ENCODE results near the gene TMEM25. TPM values are rescaled to one million over a fixed set of nuclear protein-coding genes. Genes with fewer than 3 reads are reported as not detected.
A peak's percentile ranks its signal among the peaks of the same experiment; 100 is the strongest.

TMEM25 gene
- polyA plus RNA-seq, 3 donors = 0.57 TPM; not detected in 2

DNA sequence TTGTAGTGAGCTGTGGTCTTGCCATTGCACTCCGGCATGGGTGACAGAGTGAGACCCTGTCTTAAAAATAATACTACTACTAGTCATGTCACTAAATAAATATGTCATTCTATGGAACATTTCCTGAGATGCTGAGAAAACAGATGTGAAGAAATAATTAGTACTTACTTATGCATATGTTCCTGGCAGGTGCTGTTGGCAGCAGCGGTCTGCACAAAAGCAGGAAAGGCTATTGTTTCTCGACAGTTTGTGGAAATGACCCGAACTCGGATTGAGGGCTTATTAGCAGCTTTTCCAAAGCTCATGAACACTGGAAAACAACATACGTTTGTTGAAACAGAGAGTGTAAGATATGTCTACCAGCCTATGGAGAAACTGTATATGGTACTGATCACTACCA, 50.1 kb downstream of the TMEM25 start:
- TF ChIP-seq, protein P1, sequence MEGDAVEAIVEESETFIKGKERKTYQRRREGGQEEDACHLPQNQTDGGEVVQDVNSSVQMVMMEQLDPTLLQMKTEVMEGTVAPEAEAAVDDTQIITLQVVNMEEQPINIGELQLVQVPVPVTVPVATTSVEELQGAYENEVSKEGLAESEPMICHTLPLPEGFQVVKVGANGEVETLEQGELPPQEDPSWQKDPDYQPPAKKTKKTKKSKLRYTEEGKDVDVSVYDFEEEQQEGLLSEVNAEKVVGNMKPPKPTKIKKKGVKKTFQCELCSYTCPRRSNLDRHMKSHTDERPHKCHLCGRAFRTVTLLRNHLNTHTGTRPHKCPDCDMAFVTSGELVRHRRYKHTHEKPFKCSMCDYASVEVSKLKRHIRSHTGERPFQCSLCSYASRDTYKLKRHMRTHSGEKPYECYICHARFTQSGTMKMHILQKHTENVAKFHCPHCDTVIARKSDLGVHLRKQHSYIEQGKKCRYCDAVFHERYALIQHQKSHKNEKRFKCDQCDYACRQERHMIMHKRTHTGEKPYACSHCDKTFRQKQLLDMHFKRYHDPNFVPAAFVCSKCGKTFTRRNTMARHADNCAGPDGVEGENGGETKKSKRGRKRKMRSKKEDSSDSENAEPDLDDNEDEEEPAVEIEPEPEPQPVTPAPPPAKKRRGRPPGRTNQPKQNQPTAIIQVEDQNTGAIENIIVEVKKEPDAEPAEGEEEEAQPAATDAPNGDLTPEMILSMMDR (IDR thresholded peaks at IDR 0.05) = no peak
- Histone ChIP-seq H3K4me2 (replicated peaks; ENCODE audit: extremely low read depth, low read length, poor library complexity, severe bottlenecking) (no peak overlapping the region), H3K9me3 (replicated peaks in 1 of 2; ENCODE audit: control insufficient read depth in 1 of 2, insufficient read depth in 1 of 2, low read length in 2 of 2) (no peaks in the 10 kb centered on the region), H2AFZ (ENCODE audit: insufficient read depth, low read depth, low read length, poor library complexity, severe bottlenecking) (no peak overlapping the region), H3K27me3 (ENCODE audit: control insufficient read depth in 2 of 2, insufficient read depth in 2 of 2, low read length in 2 of 2) (no peaks in the 10 kb centered on the region), H3K4me1 (ENCODE audit: control insufficient read depth in 1 of 2, insufficient read depth in 2 of 2, low read length in 2 of 2) (no peaks in the 10 kb centered on the region), H3K4me3 (replicated peaks in 1 of 3; ENCODE audit: low read depth in 2 of 3, low read length in 3 of 3) (no peak overlapping the region), H3K27ac (ENCODE audit: low read depth in 1 of 2, low read length in 2 of 2) (no peak overlapping the region), H4K20me1 (ENCODE audit: insufficient read depth, low read length) (peaks cover 98% of the 10 kb centered on the region), H3K9ac (ENCODE audit: insufficient read depth, low read length, poor library complexity, severe bottlenecking) (no peak overlapping the region), H3K79me2 (ENCODE audit: insufficient read depth, low read length) (peaks cover 70% of the 10 kb centered on the region), H3K36me3 (replicated peaks in 1 of 2; ENCODE audit: control insufficient read depth in 1 of 2, insufficient read depth in 2 of 2, low read length in 2 of 2) (peaks cover 57 to 68% of the 10 kb centered on the region in 2 donors)
- DNase-seq = no peak
- Mint-ChIP-seq H3K36me3 (peaks cover 46 to 66% of the 10 kb centered on the region in 2 donors), H3K27me3 (ENCODE audit: low read depth in 3 of 3) (peaks cover 0 to 2% (median 0%) of the 10 kb centered on the region in 3 donors), H3K9me3 (no peaks in the 10 kb centered on the region), H3K27ac (peak overlapping the region in 1 of 7 donors; percentile 50), H3K4me3 (no peak overlapping the region), H3K4me1 (peaks cover 7% of the 10 kb centered on the region)
- no CpG with 5 or more reads among the region's 6 CpGs for WGBS (ENCODE audit: insufficient coverage)
- intact Hi-C loops (cut with micrococcal nuclease) = no loop called here

Other genes with a start within 250 kb of the TMEM25 start
- gene CD3E, start 226.5 kb upstream of the TMEM25 start, polyA plus RNA-seq = 1 to 10 TPM in 2 of 3 donors, under 1 TPM in 1; 0.12 to 1.6 (median 1.5) TPM
- 1 to 10 TPM in 2 of 3 donors, not detected in 1; 2.2 to 3.1 TPM for gene CD3D, start 188.5 kb upstream of the TMEM25 start, polyA plus RNA-seq
- gene CD3G, start 186.8 kb upstream of the TMEM25 start, polyA plus RNA-seq = 1 to 10 TPM in 1 of 3 donors, under 1 TPM in 1, not detected in 1; 0.84 to 1.9 TPM
- gene UBE4A, start 171.6 kb upstream of the TMEM25 start, polyA plus RNA-seq = 10 to 100 TPM; 21.6 to 33.9 (median 22.7) TPM
- gene ATP5MG, start 129.6 kb upstream of the TMEM25 start, polyA plus RNA-seq = 100 to 1,000 TPM; 257 to 688 (median 648) TPM
- gene KMT2A, start 94.7 kb upstream of the TMEM25 start, polyA plus RNA-seq = 10 to 100 TPM in 1 of 3 donors, 1 to 10 TPM in 2; 3.3 to 21.7 (median 3.5) TPM
- gene TTC36, start 3.7 kb upstream of the TMEM25 start, polyA plus RNA-seq = not detected
- 1 to 10 TPM; 2.8 to 5.8 (median 4.8) TPM for gene IFT46, start 34.7 kb downstream of the TMEM25 start, polyA plus RNA-seq
- 100 to 1,000 TPM in 1 of 3 donors, 10 to 100 TPM in 2; 36.1 to 101 (median 79.7) TPM for gene ARCN1, start 41.2 kb downstream of the TMEM25 start, polyA plus RNA-seq
- gene PHLDB1, start 76.4 kb downstream of the TMEM25 start, polyA plus RNA-seq = under 1 TPM in 1 of 3 donors, not detected in 2; 0.17 TPM
- not detected for gene TREH, start 148.5 kb downstream of the TMEM25 start, polyA plus RNA-seq